ENCODE data around the gene ZNF549.

GRCh38 chr19:57572415-57572947 lies 45.3 kb downstream of the ZNF549 start:
- no peak for TF ChIP-seq CTCF (IDR thresholded peaks at IDR 0.05)
- no peak for TF ChIP-seq POLR2A (IDR thresholded peaks at IDR 0.05)

Data from heart left ventricle (tissue), 13 donors.